Natural killer cell (primary cell): Measurements from ENCODE around the gene SF3B4. TPM values are rescaled to one million over a fixed set of nuclear protein-coding genes. Genes with fewer than 3 reads are reported as not detected.

Experiments used
- ATAC-seq, 3 donors: fragments of 150-1000 bp in 2 of 3; fragments of 200-7000 bp in 1 of 3; cut with Tn5 transposase; 1 replicate in 1 of 3; 2 replicates in 2 of 3; pipeline ENCODE4 v1.10.0; 2021; ENCODE audit warnings: mild to moderate bottlenecking in 2 of 3, moderate library complexity in 2 of 3
- DNase-seq, 2 donors: peaks; one replicate each; pipeline versions ENCODE4 v3.0.0 to v3.0.0-alpha.2; 2013 to 2021; ENCODE audit warnings: mixed read lengths in 1 of 2
- H3K27ac ChIP-seq: one replicate; pipeline ENCODE4 v1.5.1; 2013; ENCODE audit warnings: mild to moderate bottlenecking, low read length
- H3K27me3 ChIP-seq: one replicate; pipeline ENCODE4 v1.6.1; 2013; ENCODE audit warnings: low read length; ENCODE audit not compliant: control insufficient read depth, insufficient read depth
- H3K36me3 ChIP-seq: one replicate; pipeline ENCODE4 v1.6.1; 2013; ENCODE audit warnings: low read length; ENCODE audit not compliant: control insufficient read depth, insufficient read depth
- H3K4me1 ChIP-seq: one replicate; pipeline ENCODE4 v1.6.1; 2013; ENCODE audit warnings: low read length; ENCODE audit not compliant: control insufficient read depth, insufficient read depth
- H3K4me3 ChIP-seq: one replicate; pipeline ENCODE4 v1.5.1; 2013; ENCODE audit warnings: low read length
- H3K9me3 ChIP-seq: one replicate; pipeline ENCODE4 v1.6.1; 2013; ENCODE audit warnings: low read length; ENCODE audit not compliant: control insufficient read depth, insufficient read depth
- H3K27ac Mint-ChIP-seq, 2 donors: one replicate each; pipeline ENCODE4 v1.8.0; 2022; ENCODE audit warnings: mild to moderate bottlenecking in 2 of 2, mixed read lengths in 2 of 2, moderate library complexity in 1 of 2
- H3K27me3 Mint-ChIP-seq, 2 donors: one replicate each; pipeline ENCODE4 v1.8.0; 2022; ENCODE audit warnings: low read depth in 2 of 2, mixed read lengths in 2 of 2
- H3K36me3 Mint-ChIP-seq: one replicate; pipeline ENCODE4 v1.8.0; 2022; ENCODE audit warnings: mixed read lengths
- H3K4me1 Mint-ChIP-seq, 2 donors: one replicate each; pipeline ENCODE4 v1.8.0; 2022; ENCODE audit warnings: mixed read lengths in 2 of 2
- H3K4me3 Mint-ChIP-seq: one replicate; pipeline ENCODE4 v1.8.0; 2022; ENCODE audit warnings: mild to moderate bottlenecking, moderate library complexity, mixed read lengths
- H3K9me3 Mint-ChIP-seq, 2 donors: one replicate each; pipeline ENCODE4 v1.8.0; 2022; ENCODE audit warnings: mixed read lengths in 2 of 2
- WGBS: methylation state at CpG from one replicate; pipeline ENCODE4 v1.1.7; 2013; ENCODE audit warnings: missing lambda C conversion rate; ENCODE audit not compliant: insufficient coverage; 5-methylcytosine and 5-hydroxymethylcytosine counted together
- intact Hi-C: fragments of 100-400 bp; cut with micrococcal nuclease; formaldehyde crosslinking; loops from one replicate; pipeline ENCODE4 v1.14.2; 2022
- total RNA-seq, 4 donors: library from RNA; stranded (reverse); fragments of 120-200 nt in 1 of 4; gene quantifications; one replicate each; pipeline versions ENCODE4 v1.2.3 to v1.2.4, GENCODE V29; 2013 to 2022
- TF ChIP-seq, protein P1 (sequence below): fragments of 200-600 bp; IDR thresholded peaks from one replicate; pipeline ENCODE4 v1.8.0; 2022; ENCODE audit warnings: antibody characterized with exemption

The SF3B4 gene
- total RNA-seq, 3 donors from 2014 or later (not counting 1 experiment from before 2014, with no cell fraction given), result 67.3 to 73.7 (median 68.5) TPM

DNA sequence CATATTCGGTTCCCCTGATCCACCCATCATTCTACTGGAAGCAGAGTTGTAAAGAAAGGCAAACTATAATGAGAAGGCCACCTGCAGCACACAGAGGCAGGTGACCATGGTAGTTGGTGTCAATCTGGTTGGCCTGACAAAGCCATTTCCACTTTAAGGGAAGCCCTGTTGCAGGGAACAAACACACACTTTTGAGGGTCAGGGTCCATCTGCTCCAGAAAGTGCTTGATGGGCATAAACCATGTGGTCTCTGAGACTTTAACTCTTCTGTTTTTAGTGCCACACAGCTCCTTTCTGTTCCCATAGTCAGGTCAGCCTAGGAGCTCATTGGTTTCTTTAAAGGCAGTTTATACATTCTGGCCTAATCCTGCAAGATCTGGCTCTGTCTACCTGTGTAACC lies 45.7 kb downstream of the SF3B4 start:
- intact Hi-C loops, result no loop called here
- Mint-ChIP-seq H3K4me3 (no peak overlapping the region), H3K36me3 (no peaks in the 10 kb centered on the region), H3K27me3 (no peaks in the 10 kb centered on the region), H3K9me3 (no peaks in the 10 kb centered on the region), H3K27ac (peak overlapping the region in 1 of 2 donors; percentile 4), H3K4me1 (peaks cover 7 to 9% of the 10 kb centered on the region in 2 donors)
- TF ChIP-seq, protein P1, sequence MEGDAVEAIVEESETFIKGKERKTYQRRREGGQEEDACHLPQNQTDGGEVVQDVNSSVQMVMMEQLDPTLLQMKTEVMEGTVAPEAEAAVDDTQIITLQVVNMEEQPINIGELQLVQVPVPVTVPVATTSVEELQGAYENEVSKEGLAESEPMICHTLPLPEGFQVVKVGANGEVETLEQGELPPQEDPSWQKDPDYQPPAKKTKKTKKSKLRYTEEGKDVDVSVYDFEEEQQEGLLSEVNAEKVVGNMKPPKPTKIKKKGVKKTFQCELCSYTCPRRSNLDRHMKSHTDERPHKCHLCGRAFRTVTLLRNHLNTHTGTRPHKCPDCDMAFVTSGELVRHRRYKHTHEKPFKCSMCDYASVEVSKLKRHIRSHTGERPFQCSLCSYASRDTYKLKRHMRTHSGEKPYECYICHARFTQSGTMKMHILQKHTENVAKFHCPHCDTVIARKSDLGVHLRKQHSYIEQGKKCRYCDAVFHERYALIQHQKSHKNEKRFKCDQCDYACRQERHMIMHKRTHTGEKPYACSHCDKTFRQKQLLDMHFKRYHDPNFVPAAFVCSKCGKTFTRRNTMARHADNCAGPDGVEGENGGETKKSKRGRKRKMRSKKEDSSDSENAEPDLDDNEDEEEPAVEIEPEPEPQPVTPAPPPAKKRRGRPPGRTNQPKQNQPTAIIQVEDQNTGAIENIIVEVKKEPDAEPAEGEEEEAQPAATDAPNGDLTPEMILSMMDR, result no peak
- ATAC-seq, result no peak
- Histone ChIP-seq H3K27ac (no peak overlapping the region), H3K36me3 (no peaks in the 10 kb centered on the region), H3K4me3 (no peak overlapping the region), H3K9me3 (no peaks in the 10 kb centered on the region), H3K4me1 (peaks cover 16% of the 10 kb centered on the region), H3K27me3 (no peaks in the 10 kb centered on the region)
- DNase-seq, result no peak
- WGBS, result no CpG with 5 or more reads among the region's 1 CpG

DNA sequence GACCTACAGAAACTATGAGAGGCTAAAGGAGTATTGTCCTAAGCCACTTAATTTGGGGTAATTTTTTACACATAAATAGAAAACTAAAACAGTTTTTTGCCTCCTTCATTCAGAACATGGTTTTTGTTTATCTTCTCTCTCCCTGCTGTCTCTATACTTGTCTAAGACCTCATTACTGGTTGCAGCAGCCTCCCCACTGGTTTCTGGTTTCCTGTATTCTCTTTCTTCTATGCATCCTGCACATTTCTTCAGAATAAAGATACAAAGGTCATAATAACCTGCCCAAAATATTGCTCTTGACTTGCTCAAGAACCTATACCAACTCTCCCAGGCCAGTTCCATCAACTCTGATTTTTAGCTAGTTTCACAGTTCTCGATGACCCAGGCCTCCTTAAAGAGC lies 48.0 kb downstream of the SF3B4 start:
- Histone ChIP-seq H3K9me3 (no peaks in the 10 kb centered on the region), H3K4me1 (peaks cover 5% of the 10 kb centered on the region), H3K4me3 (no peak overlapping the region), H3K27me3 (no peaks in the 10 kb centered on the region), H3K36me3 (no peaks in the 10 kb centered on the region), H3K27ac (no peak overlapping the region)
- Mint-ChIP-seq H3K4me1 (peaks cover 7 to 9% of the 10 kb centered on the region in 2 donors), H3K27ac (no peak overlapping the region), H3K27me3 (no peaks in the 10 kb centered on the region), H3K4me3 (no peak overlapping the region), H3K36me3 (no peaks in the 10 kb centered on the region), H3K9me3 (no peaks in the 10 kb centered on the region)
- TF ChIP-seq, protein P1, result no peak
- WGBS, result 68% methylated on average over 1 of the region's 1 CpG
- intact Hi-C loops, result no loop called here
- no peak for ATAC-seq
- DNase-seq, result peak in 1 of 2 donors; percentile 56

DNA sequence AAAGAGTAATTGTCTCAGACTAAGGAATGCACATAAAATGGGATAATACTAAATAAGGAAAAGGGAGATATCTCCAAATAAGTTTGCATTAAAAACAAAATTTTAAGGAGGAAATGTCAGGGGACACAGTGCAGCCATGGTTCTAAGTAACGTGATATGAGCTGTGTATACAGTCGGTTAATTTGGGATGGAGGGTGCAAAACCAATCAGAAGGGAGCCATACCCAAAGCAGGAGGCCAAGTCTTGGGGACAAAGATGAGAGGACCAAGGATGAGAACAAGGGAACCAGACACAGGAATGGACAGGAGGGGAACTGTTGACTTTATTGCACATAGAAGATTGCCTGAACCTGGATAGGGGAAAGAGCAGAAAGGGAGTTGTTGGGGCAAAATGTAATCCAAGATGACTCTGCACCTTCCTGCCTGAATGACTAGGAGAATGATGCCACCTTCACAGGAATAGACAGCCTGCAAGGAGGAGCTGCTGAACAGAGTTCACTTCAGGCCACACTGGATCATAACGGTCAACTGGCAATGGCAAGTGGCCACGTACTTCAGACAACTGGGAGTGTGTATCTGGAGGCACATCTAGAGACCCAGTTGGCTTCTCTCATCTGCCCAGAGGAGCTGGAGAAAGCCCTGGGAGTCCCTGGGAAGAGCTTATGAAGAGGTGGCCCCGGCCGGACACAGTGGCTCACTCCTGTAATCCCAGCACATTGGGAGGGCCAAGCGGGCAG lies 50.2 kb downstream of the SF3B4 start:
- TF ChIP-seq, protein P1, result no peak
- no peaks in the 10 kb centered on the region for H3K27me3 ChIP-seq
- Mint-ChIP-seq H3K4me3 (no peak overlapping the region), H3K4me1 (peaks cover 7 to 9% of the 10 kb centered on the region in 2 donors), H3K27ac (no peak overlapping the region), H3K9me3 (no peaks in the 10 kb centered on the region), H3K27me3 (no peaks in the 10 kb centered on the region), H3K36me3 (no peaks in the 10 kb centered on the region)
- H3K27ac ChIP-seq, result no peak overlapping the region
- H3K4me1 ChIP-seq, result peaks cover 2% of the 10 kb centered on the region
- WGBS, result 98% methylated on average over 7 of the region's 7 CpGs
- ATAC-seq (no peak), DNase-seq (no peak)
- H3K9me3 ChIP-seq, result no peaks in the 10 kb centered on the region
- intact Hi-C loops, result no loop called here
- H3K36me3 ChIP-seq, result no peaks in the 10 kb centered on the region
- no peak overlapping the region for H3K4me3 ChIP-seq

Other genes starting within 250 kb of the SF3B4 start
- under 1 TPM in 2 of 3 donors, not detected in 1; 0.48 to 0.77 TPM for gene FCGR1A, start 145.1 kb downstream of the SF3B4 start, total RNA-seq
- gene BOLA1, start 28.2 kb downstream of the SF3B4 start, total RNA-seq, result 1 to 10 TPM; 7.0 to 8.3 (median 7.9) TPM
- gene SV2A, start 10.0 kb downstream of the SF3B4 start, total RNA-seq, result 1 to 10 TPM in 2 of 3 donors, under 1 TPM in 1; 0.73 to 3.9 (median 1.3) TPM
- 1 to 10 TPM; 1.8 to 3.0 (median 2.9) TPM for gene MTMR11, start 9.1 kb upstream of the SF3B4 start, total RNA-seq
- gene OTUD7B, start 82.9 kb upstream of the SF3B4 start, total RNA-seq, result 10 to 100 TPM; 10.6 to 19.6 (median 12.3) TPM
- gene VPS45, start 140.0 kb upstream of the SF3B4 start, total RNA-seq, result 10 to 100 TPM; 28.8 to 41.1 (median 33.0) TPM
- gene PLEKHO1, start 222.1 kb upstream of the SF3B4 start, total RNA-seq, result 10 to 100 TPM; 53.3 to 73.8 (median 64.6) TPM